GM12878 (cell line): ENCODE data around the gene LIX1L. TPM values are rescaled to one million over a fixed set of nuclear protein-coding genes. Genes with fewer than 3 reads are reported as not detected.

Experiments used
- ATF2 ChIP-seq: IDR thresholded peaks from 2 replicates; pipeline ENCODE4 v1.6.1; 2012; ENCODE audit warnings: low read length, inconsistent platforms
- ATF7 ChIP-seq: fragments of 450-650 bp; IDR thresholded peaks from 2 replicates; pipeline ENCODE4 v1.6.1; 2016; ENCODE audit warnings: low read depth, mild to moderate bottlenecking
- BCL11A ChIP-seq: IDR thresholded peaks from 2 replicates; pipeline ENCODE4 v1.6.1; 2011; ENCODE audit warnings: low read depth, low read length
- CBX5 ChIP-seq: sonication (generic); IDR thresholded peaks from 2 replicates; pipeline ENCODE4 v1.6.1; 2016; ENCODE audit warnings: low read depth, moderate library complexity, mild to moderate bottlenecking, inconsistent platforms
- E4F1 ChIP-seq: fragments of 450-650 bp; IDR thresholded peaks from 2 replicates; pipeline ENCODE4 v1.6.1; 2018; ENCODE audit warnings: borderline replicate concordance, mild to moderate bottlenecking; ENCODE audit not compliant: partially characterized antibody
- HDAC6 ChIP-seq: fragments of 200-600 bp; sonication (generic); IDR thresholded peaks from one replicate; pipeline ENCODE4 v1.8.0; 2017; ENCODE audit warnings: antibody characterized with exemption; ENCODE audit not compliant: unreplicated experiment
- LARP7 ChIP-seq: fragments of 450-650 bp; IDR thresholded peaks from 2 replicates; pipeline ENCODE4 v1.6.1; 2017; ENCODE audit warnings: mild to moderate bottlenecking
- MTA2 ChIP-seq: fragments of 450-650 bp; IDR thresholded peaks from 2 replicates; pipeline ENCODE4 v1.6.1; 2016; ENCODE audit warnings: low read depth, mild to moderate bottlenecking, moderate library complexity
- NRF1 ChIP-seq: conservative IDR thresholded peaks from 2 replicates; pipeline ENCODE4 v1.6.1; 2011; ENCODE audit warnings: mild to moderate bottlenecking, low read depth, low read length, improper control_type of control experiment
- PKNOX1 ChIP-seq: fragments of 450-650 bp; IDR thresholded peaks from 2 replicates; pipeline ENCODE4 v1.6.1; 2016; ENCODE audit warnings: mild to moderate bottlenecking
- RELA ChIP-seq: fragments of 450-650 bp; IDR thresholded peaks from 2 replicates; pipeline ENCODE4 v1.8.0; 2014; ENCODE audit warnings: borderline replicate concordance; ENCODE audit not compliant: partially characterized antibody
- RELB ChIP-seq: fragments of 450-650 bp; IDR thresholded peaks from 2 replicates; pipeline ENCODE4 v1.6.1; 2017; ENCODE audit warnings: low read depth, mild to moderate bottlenecking, moderate library complexity
- SMAD1 ChIP-seq: fragments of 450-650 bp; IDR thresholded peaks from 2 replicates; pipeline ENCODE4 v1.6.1; 2018; ENCODE audit warnings: mild to moderate bottlenecking, low read depth; ENCODE audit not compliant: partially characterized antibody
- SUPT20H ChIP-seq: IDR thresholded peaks from 2 replicates; pipeline ENCODE4 v1.6.1; 2011; ENCODE audit warnings: low read depth, mild to moderate bottlenecking, low read length, moderate library complexity, borderline replicate concordance; ENCODE audit not compliant: control insufficient read depth
- ZBED1 ChIP-seq: IDR thresholded peaks from 2 replicates; pipeline ENCODE4 v1.6.1; 2016; ENCODE audit warnings: borderline replicate concordance
- ZBTB33 ChIP-seq: fragments of 450-650 bp; IDR thresholded peaks from 2 replicates; pipeline ENCODE4 v1.6.1; 2017; ENCODE audit warnings: mild to moderate bottlenecking
- ZNF217 ChIP-seq: fragments of 450-650 bp; IDR thresholded peaks from 2 replicates; pipeline ENCODE4 v1.6.1; 2017; ENCODE audit warnings: antibody characterized with exemption, mild to moderate bottlenecking
- ZNF384 ChIP-seq: IDR thresholded peaks from 2 replicates; pipeline ENCODE4 v1.6.1; 2012; ENCODE audit warnings: low read depth, mild to moderate bottlenecking, low read length, improper control_type of control experiment, borderline replicate concordance
- polyA plus RNA-seq, 11 experiments: library from polyadenylated mRNA; depleted of rRNA in 4 of 11; unstranded in 6 of 11; stranded (reverse) in 5 of 11; fragments of >200 nt; fragmentation: Nextera tagmentation in 4 of 11; fragmentation: Illumina TruSeq in 1 of 11; extraction: Ambion mirVana in 4 of 11; extraction: Trizol in 1 of 11; gene quantifications; 1 replicate in 1 of 11; 2 replicates in 10 of 11; pipeline versions ENCODE4 v1.2.1 to v1.2.3, GENCODE V29; 2011 to 2016; ENCODE audit warnings: inconsistent platforms in 2 of 11, missing spikeins in 2 of 11, low read depth in 1 of 11
- total RNA-seq, 4 experiments: library from RNA; depleted of rRNA in 3 of 4; stranded (reverse); fragments of >200 nt in 3 of 4; fragmentation: Illumina TruSeq in 1 of 4; extraction: Trizol in 1 of 4; gene quantifications; 2 replicates each; pipeline versions ENCODE4 v1.2.1 to v1.2.3, GENCODE V29; 2013 to 2021

LIX1L gene
- total and polyA plus RNA-seq, 10 of the 15 experiments (the other 5 are each of a cell fraction or from before 2014, with no cell fraction given), result 5.5 to 48.2 (median 15.3) TPM

GRCh38 chr1:145956781-145957442 lies 905 bp downstream of the LIX1L start (continued):
- TF ChIP-seq RELB (no peak), ZBTB33 (no peak), PKNOX1 (peak; percentile 36; the same call in 1 of the 2 replicates), MTA2 (no peak), ZNF384 (no peak), NRF1 (no peak), ZBED1 (no peak), ATF2 (no peak), ATF7 (0 out of 2 replicates have a peak, but pooled peaks have one; percentile 10), ZNF217 (no peak), E4F1 (no peak), RELA (no peak), SMAD1 (no peak), SUPT20H (no peak), LARP7 (no peak), BCL11A (no peak), HDAC6 (no peak), CBX5 (no peak)
